OCI-LY1 (cell line): ENCODE measurements around the gene ITGA5.

Experiments used
- H2AFZ ChIP-seq: fragments of 200-600 bp; sonication (generic), shearing (Covaris generic); 2 replicates; pipeline ENCODE4 v1.6.0; 2014; ENCODE audit warnings: antibody characterized with exemption, mild to moderate bottlenecking, low read length
- H3F3A ChIP-seq: fragments of 200-600 bp; sonication (generic), shearing (Covaris generic); 2 replicates; pipeline ENCODE4 v1.6.0; 2014; ENCODE audit warnings: mild to moderate bottlenecking, antibody characterized with exemption, low read length, moderate library complexity; ENCODE audit not compliant: insufficient read depth
- H3K27ac ChIP-seq: fragments of 200-600 bp; sonication (generic); 2 replicates; pipeline ENCODE4 v1.5.1; 2014; ENCODE audit warnings: low read length, mixed run types, mild to moderate bottlenecking, low read depth; ENCODE audit not compliant: poor library complexity, severe bottlenecking
- H3K27me3 ChIP-seq: fragments of 200-600 bp; sonication (generic); 2 replicates; pipeline ENCODE4 v1.6.0; 2014; ENCODE audit warnings: antibody characterized with exemption, mild to moderate bottlenecking, low read length, moderate library complexity; ENCODE audit not compliant: insufficient read depth
- H3K36me3 ChIP-seq: fragments of 200-600 bp; sonication (generic); 2 replicates; pipeline ENCODE4 v1.6.1; 2014; ENCODE audit warnings: mild to moderate bottlenecking, antibody characterized with exemption, low read length, moderate library complexity, mixed read lengths; ENCODE audit not compliant: insufficient read depth
- H3K4me1 ChIP-seq: fragments of 200-600 bp; sonication (generic); 2 replicates; pipeline ENCODE4 v1.5.1; 2014; ENCODE audit warnings: mild to moderate bottlenecking, low read length, moderate library complexity; ENCODE audit not compliant: insufficient read depth, severe bottlenecking
- H3K4me2 ChIP-seq: fragments of 200-600 bp; sonication (generic), shearing (Covaris generic); 2 replicates; pipeline ENCODE4 v1.6.1; 2014; ENCODE audit warnings: low read length
- H3K4me3 ChIP-seq: fragments of 200-600 bp; sonication (generic); 2 replicates; pipeline ENCODE4 v1.5.1; 2014; ENCODE audit warnings: low read length, low read depth, mild to moderate bottlenecking, mixed read lengths; ENCODE audit not compliant: poor library complexity, severe bottlenecking
- H3K79me2 ChIP-seq: fragments of 200-600 bp; shearing (Covaris generic); 2 replicates; pipeline ENCODE4 v1.6.1; 2016; ENCODE audit warnings: mixed run types, low read length, mixed read lengths; ENCODE audit not compliant: insufficient read depth
- H3K9ac ChIP-seq: fragments of 200-600 bp; sonication (generic), shearing (Covaris generic); 2 replicates; pipeline ENCODE4 v1.6.1; 2014; ENCODE audit warnings: mild to moderate bottlenecking, low read length, mixed read lengths
- H3K9me2 ChIP-seq: fragments of 200-600 bp; sonication (generic), shearing (Covaris generic); 2 replicates; pipeline ENCODE4 v1.6.1; 2014; ENCODE audit warnings: low read depth, mild to moderate bottlenecking, low read length, mixed read lengths
- H3K9me3 ChIP-seq: fragments of 200-600 bp; shearing (Covaris generic); 2 replicates; pipeline ENCODE4 v1.6.1; 2014; ENCODE audit warnings: low read length, mixed read lengths
- H4K20me1 ChIP-seq: fragments of 200-600 bp; sonication (generic), shearing (Covaris generic); 2 replicates; pipeline ENCODE4 v1.6.0; 2016; ENCODE audit warnings: mild to moderate bottlenecking, low read length; ENCODE audit not compliant: insufficient read depth
- EZH2 ChIP-seq: fragments of 200-600 bp; sonication (generic), shearing (Covaris generic); IDR thresholded peaks from 2 replicates; pipeline ENCODE4 v1.8.0; 2017; ENCODE audit warnings: borderline replicate concordance, mixed run types, mild to moderate bottlenecking, antibody characterized with exemption, low read length, moderate library complexity, mixed read lengths
- TF ChIP-seq, protein P1 (sequence below): fragments of 200-600 bp; sonication (generic), shearing (Covaris generic); IDR thresholded peaks from 2 replicates; pipeline ENCODE4 v1.5.1; 2017; ENCODE audit warnings: mild to moderate bottlenecking, antibody characterized with exemption, low read length, moderate library complexity, mixed read lengths

ITGA5 gene

DNA sequence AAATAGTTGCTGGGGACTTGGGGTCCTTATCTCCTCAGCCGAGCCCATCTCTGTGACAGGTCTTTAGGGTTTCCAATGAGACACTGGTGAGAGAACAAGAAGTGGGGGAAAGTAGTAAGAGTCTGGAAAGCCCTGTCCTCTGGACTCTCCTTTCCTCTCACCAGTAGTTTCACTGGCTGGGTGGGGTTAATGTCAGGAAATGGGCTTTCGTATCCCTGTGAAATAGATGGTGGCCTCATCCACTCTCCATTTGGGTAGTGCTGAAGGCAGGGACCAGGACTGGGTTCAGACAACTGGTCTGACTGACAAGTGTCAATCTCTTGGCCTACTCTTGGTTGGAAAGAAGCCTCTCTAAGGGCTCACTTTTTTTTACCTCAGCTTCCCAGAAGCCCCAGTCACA lies 42.1 kb downstream of the ITGA5 start:
- H4K20me1 ChIP-seq, result no peaks in the 10 kb centered on the region
- H3K36me3 ChIP-seq, result no peaks in the 10 kb centered on the region
- H3K9me2 ChIP-seq, result no peaks in the 10 kb centered on the region

DNA sequence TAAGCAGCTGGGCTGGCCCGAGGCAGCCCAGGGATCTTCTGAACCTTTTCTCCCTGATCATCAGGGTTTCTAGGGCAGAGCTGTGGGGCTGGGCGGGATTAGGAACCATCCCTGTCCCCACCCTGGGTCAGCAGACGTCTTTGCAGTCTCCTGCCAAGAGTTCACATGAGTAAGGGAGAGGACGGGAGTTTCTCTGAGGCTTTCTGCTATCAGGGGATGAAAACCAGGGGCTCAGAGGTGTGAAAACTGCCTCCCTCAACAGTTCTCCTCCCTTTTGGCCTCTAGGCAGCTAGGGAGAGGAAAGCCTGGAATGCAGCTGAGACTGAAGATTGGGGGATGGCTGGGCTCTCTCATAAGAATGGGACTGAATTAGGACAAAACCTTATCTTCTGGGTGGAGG lies 42.5 kb downstream of the ITGA5 start:
- no peak for TF ChIP-seq EZH2
- TF ChIP-seq, protein P1, sequence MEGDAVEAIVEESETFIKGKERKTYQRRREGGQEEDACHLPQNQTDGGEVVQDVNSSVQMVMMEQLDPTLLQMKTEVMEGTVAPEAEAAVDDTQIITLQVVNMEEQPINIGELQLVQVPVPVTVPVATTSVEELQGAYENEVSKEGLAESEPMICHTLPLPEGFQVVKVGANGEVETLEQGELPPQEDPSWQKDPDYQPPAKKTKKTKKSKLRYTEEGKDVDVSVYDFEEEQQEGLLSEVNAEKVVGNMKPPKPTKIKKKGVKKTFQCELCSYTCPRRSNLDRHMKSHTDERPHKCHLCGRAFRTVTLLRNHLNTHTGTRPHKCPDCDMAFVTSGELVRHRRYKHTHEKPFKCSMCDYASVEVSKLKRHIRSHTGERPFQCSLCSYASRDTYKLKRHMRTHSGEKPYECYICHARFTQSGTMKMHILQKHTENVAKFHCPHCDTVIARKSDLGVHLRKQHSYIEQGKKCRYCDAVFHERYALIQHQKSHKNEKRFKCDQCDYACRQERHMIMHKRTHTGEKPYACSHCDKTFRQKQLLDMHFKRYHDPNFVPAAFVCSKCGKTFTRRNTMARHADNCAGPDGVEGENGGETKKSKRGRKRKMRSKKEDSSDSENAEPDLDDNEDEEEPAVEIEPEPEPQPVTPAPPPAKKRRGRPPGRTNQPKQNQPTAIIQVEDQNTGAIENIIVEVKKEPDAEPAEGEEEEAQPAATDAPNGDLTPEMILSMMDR, result no peak
- H3K9ac ChIP-seq, result no peak overlapping the region
- peaks cover 6% of the 10 kb centered on the region; the same call in 1 of the 2 replicates for H3K27me3 ChIP-seq
- no peak overlapping the region for H3K27ac ChIP-seq
- H3F3A ChIP-seq, result no peaks in the 10 kb centered on the region
- no peaks in the 10 kb centered on the region for H3K9me2 ChIP-seq
- peaks cover 5% of the 10 kb centered on the region for H3K4me1 ChIP-seq
- no peak overlapping the region for H3K4me3 ChIP-seq
- no peaks in the 10 kb centered on the region for H4K20me1 ChIP-seq
- H3K4me2 ChIP-seq, result no peak overlapping the region
- H3K79me2 ChIP-seq, result no peaks in the 10 kb centered on the region
- no peak overlapping the region for H2AFZ ChIP-seq
- H3K36me3 ChIP-seq, result no peaks in the 10 kb centered on the region
- H3K9me3 ChIP-seq, result no peaks in the 10 kb centered on the region

More for the DNA sequence above, 42.1 kb downstream of the ITGA5 start:
- Histone ChIP-seq H3K4me3 (no peak overlapping the region), H3K27me3 (peaks cover 6% of the 10 kb centered on the region; the same call in 1 of the 2 replicates), H3K27ac (no peak overlapping the region), H2AFZ (no peak overlapping the region), H3F3A (no peaks in the 10 kb centered on the region), H3K4me1 (peaks cover 5% of the 10 kb centered on the region), H3K9ac (no peak overlapping the region), H3K79me2 (no peaks in the 10 kb centered on the region), H3K4me2 (no peak overlapping the region), H3K9me3 (no peaks in the 10 kb centered on the region)
- TF ChIP-seq, protein P1, result no peak
- no peak for TF ChIP-seq EZH2

DNA sequence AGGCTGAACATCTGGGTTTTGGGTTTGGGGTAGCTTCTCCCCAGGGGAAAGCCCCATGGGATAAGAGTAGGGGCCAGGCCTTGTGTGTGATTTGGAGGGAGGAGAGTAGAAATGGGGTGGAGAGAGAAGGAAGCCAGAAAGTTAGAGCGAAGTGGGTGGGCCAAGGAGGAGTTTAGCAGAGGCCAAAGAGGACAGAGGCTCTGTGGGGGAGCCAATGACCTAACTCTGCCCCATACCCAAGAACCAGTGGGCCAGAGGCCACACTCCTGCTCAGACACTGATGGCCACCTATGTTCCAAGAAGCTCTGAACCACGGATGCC lies 43.8 kb downstream of the ITGA5 start:
- Histone ChIP-seq H3K9ac (no peak overlapping the region), H3K9me2 (no peaks in the 10 kb centered on the region), H3K79me2 (no peaks in the 10 kb centered on the region), H3F3A (no peaks in the 10 kb centered on the region), H3K4me1 (peaks cover 10% of the 10 kb centered on the region), H2AFZ (no peak overlapping the region), H3K9me3 (no peaks in the 10 kb centered on the region), H3K27ac (no peak overlapping the region), H3K4me2 (no peak overlapping the region), H3K4me3 (no peak overlapping the region), H3K36me3 (no peaks in the 10 kb centered on the region), H3K27me3 (peaks cover 6% of the 10 kb centered on the region; the same call in 1 of the 2 replicates), H4K20me1 (no peaks in the 10 kb centered on the region)
- no peak for TF ChIP-seq EZH2
- TF ChIP-seq, protein P1, result no peak
